HT1080 (cell line): ENCODE data around the gene LAMB3. TPM values are rescaled to one million over a fixed set of nuclear protein-coding genes. Genes with fewer than 3 reads are reported as not detected.
A peak's percentile ranks its signal among the peaks of the same experiment; 100 is the strongest.

Experiments
- DNase-seq: peaks from one replicate; pipeline ENCODE4 v3.0.0-alpha.2; 2015; ENCODE audit warnings: low read depth
- total RNA-seq: library from RNA; depleted of rRNA; stranded (reverse); fragments of >200 nt; shearing (Covaris generic); gene quantifications from 2 replicates; pipeline ENCODE4 v1.2.3, GENCODE V29; 2014

The LAMB3 gene
- total RNA-seq, 1 experiment from 2014 or later, result 387 TPM

- peak; percentile 76 for DNase-seq
Observed at GRCh38 chr1:209662879-209663327, 10.7 kb upstream of the LAMB3 start.

- DNase-seq, result no peak
Observed at GRCh38 chr1:209661071-209661470, 8.8 kb upstream of the LAMB3 start.

- DNase-seq, result peak; percentile 92
Observed at GRCh38 chr1:209659909-209660308, 7.7 kb upstream of the LAMB3 start.

- DNase-seq, result no peak
Observed at GRCh38 chr1:209657918-209658317, 5.7 kb upstream of the LAMB3 start.

GRCh38 chr1:209657140-209657879, 5.1 kb upstream of the LAMB3 start:
- peak; percentile 100 for DNase-seq

- peak; percentile 77 for DNase-seq
Observed at GRCh38 chr1:209655411-209656231, 3.4 kb upstream of the LAMB3 start.

- no peak for DNase-seq
Observed at GRCh38 chr1:209653915-209654351, 1.7 kb upstream of the LAMB3 start.

- DNase-seq, result peak; percentile 98
Observed at GRCh38 chr1:209652873-209653401, 712 bp upstream of the LAMB3 start.

- DNase-seq, result peak; percentile 91
Observed at GRCh38 chr1:209651138-209651587, 1.1 kb downstream of the LAMB3 start.

- no peak for DNase-seq
Observed at GRCh38 chr1:209650454-209650853, 1.8 kb downstream of the LAMB3 start.

- DNase-seq, result peak; percentile 92
Observed at GRCh38 chr1:209648931-209649776, 3.1 kb downstream of the LAMB3 start.

- DNase-seq, result no peak
Observed at GRCh38 chr1:209648346-209648745, 3.9 kb downstream of the LAMB3 start.

- DNase-seq, result peak; percentile 4
Observed at GRCh38 chr1:209647156-209647555, 5.1 kb downstream of the LAMB3 start.

GRCh38 chr1:209646558-209646957, 5.7 kb downstream of the LAMB3 start:
- peak; percentile 72 for DNase-seq

- no peak for DNase-seq
Observed at GRCh38 chr1:209645574-209646452, 6.4 kb downstream of the LAMB3 start.

- DNase-seq, result no peak
Observed at GRCh38 chr1:209643285-209644020, 8.8 kb downstream of the LAMB3 start.

- DNase-seq, result no peak
Observed at GRCh38 chr1:209642816-209643215, 9.4 kb downstream of the LAMB3 start.

GRCh38 chr1:209641832-209642172, 10.4 kb downstream of the LAMB3 start:
- no peak for DNase-seq

- DNase-seq, result no peak
Observed at GRCh38 chr1:209635850-209636249, 16.4 kb downstream of the LAMB3 start.
